ENCODE measurements around the gene FSIP1.

Gene FSIP1

DNA sequence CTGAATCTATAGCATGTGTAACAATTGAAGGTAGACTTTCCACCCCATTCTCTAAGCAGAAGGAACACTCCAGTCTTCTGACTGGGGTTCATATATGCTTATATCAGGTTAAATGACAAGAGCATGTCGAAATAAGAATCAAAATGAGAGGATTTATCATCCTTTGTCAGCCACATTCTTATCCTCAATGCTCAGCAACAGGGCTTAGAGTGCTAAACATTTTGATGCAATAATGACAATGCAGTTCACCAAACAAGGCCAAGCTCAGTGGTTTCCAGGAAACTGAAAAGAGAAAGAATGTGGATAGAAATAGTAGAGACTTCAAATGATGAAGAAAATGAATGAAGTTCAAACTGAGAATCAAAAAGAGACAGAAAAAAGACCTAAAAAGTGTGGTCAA is 78.0 kb downstream of the FSIP1 start:
- DNase-seq (ENCODE audit: low read depth), result peak; percentile 78
- TF ChIP-seq, protein P1, sequence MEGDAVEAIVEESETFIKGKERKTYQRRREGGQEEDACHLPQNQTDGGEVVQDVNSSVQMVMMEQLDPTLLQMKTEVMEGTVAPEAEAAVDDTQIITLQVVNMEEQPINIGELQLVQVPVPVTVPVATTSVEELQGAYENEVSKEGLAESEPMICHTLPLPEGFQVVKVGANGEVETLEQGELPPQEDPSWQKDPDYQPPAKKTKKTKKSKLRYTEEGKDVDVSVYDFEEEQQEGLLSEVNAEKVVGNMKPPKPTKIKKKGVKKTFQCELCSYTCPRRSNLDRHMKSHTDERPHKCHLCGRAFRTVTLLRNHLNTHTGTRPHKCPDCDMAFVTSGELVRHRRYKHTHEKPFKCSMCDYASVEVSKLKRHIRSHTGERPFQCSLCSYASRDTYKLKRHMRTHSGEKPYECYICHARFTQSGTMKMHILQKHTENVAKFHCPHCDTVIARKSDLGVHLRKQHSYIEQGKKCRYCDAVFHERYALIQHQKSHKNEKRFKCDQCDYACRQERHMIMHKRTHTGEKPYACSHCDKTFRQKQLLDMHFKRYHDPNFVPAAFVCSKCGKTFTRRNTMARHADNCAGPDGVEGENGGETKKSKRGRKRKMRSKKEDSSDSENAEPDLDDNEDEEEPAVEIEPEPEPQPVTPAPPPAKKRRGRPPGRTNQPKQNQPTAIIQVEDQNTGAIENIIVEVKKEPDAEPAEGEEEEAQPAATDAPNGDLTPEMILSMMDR (IDR thresholded peaks at IDR 0.05; ENCODE audit: insufficient read depth, low read depth, low read length, missing control alignments), result no peak
- no peak overlapping the region for H3K4me3 ChIP-seq (ENCODE audit: low read length)

GRCh38 chr15:39704235-39704634 is 78.4 kb downstream of the FSIP1 start:
- H3K4me3 ChIP-seq (ENCODE audit: low read length), result no peak overlapping the region
- DNase-seq (ENCODE audit: low read depth), result no peak
- TF ChIP-seq, protein P1 (IDR thresholded peaks at IDR 0.05; ENCODE audit: insufficient read depth, low read depth, low read length, missing control alignments), result no peak

DNA sequence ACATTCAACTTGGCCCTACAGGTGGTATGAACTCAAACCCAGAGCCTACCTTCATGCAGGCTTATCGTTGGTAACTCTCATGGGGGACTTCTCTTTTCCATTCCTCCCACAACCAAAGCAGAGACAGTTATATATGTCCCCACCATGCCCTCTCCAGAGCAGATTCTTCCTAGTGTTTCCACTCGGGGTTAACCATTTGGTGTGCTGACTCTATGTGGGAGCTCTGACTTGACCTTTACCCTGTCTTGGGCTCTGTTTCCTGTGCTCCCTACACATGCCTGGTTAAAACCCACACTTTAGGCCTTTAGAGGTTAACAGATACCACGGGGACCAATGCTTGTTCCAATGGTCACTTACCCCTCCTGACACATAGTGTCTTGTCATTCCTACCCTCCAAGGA is 80.7 kb downstream of the FSIP1 start:
- DNase-seq (ENCODE audit: low read depth), result no peak
- H3K4me3 ChIP-seq (ENCODE audit: low read length), result no peak overlapping the region
- TF ChIP-seq, protein P1 (IDR thresholded peaks at IDR 0.05; ENCODE audit: insufficient read depth, low read depth, low read length, missing control alignments), result no peak

DNA sequence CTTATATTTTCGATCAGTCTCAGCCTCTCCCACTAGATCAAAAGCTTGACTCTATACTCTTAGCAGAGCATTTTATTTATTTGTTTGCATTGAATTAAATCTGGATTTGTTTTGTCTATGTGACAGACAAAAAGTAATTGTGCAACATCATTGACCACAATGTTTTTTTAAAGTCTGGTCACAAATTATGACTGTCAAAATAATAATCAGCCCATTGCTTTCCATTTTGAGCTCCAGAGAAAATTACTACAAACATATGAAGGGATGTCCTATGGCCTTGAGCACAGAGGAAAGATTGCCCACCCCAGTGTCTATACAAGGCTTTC is 82.3 kb downstream of the FSIP1 start:
- TF ChIP-seq, protein P1 (IDR thresholded peaks at IDR 0.05; ENCODE audit: insufficient read depth, low read depth, low read length, missing control alignments), result no peak
- no peak for DNase-seq (ENCODE audit: low read depth)
- no peak overlapping the region for H3K4me3 ChIP-seq (ENCODE audit: low read length)

DNA sequence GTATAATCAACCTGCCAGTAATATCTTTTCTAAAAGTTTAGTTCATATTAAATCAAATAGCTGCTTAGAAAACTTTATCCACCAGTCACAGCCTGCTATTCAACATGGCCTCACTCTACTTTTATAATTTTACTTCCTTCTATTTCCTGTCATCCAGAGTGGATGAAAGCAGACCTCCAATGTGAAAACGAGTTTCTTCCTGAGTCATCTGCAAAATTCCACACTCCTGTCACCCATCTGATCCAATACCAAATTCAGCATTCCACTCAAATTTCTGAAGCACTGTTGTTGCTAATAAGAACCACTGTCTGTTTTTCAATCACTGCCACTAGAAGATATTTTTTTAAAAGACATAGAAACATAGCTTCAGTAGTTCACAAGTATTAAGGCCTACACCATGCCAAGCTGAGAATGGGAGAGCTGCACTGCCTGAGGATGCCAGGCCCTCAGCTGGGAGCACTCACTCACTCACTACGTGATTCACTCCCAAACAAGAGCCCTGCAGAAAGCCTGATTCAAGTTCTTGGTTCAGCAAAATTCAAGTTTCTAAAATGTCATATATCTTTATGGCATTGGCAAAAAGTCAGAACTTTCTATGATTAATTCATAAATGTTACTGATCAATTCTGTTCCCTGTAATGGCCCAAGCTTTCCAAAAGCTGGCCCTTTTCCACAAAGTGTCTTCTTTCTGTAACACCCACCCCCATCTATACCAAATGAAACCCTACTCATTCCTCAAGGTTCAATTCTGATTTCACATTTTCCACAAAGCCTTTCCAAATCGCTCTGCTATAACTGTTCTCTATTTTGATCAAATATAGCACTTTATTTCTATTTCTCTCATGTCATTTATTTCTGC is 82.9 kb downstream of the FSIP1 start:
- no peak for DNase-seq (ENCODE audit: low read depth)
- no peak overlapping the region for H3K4me3 ChIP-seq (ENCODE audit: low read length)
- TF ChIP-seq, protein P1 (IDR thresholded peaks at IDR 0.05; ENCODE audit: insufficient read depth, low read depth, low read length, missing control alignments), result no peak

GRCh38 chr15:39698444-39699390 is 83.9 kb downstream of the FSIP1 start:
- no peak for DNase-seq (ENCODE audit: low read depth)
- TF ChIP-seq, protein P1 (IDR thresholded peaks at IDR 0.05; ENCODE audit: insufficient read depth, low read depth, low read length, missing control alignments), result no peak
- H3K4me3 ChIP-seq (ENCODE audit: low read length), result no peak overlapping the region

Data from epithelial cell of esophagus (primary cell).